B cell (primary cell): ENCODE measurements around the gene SYMPK. TPM values are rescaled to one million over a fixed set of nuclear protein-coding genes. Genes with fewer than 3 reads are reported as not detected.

Experiments
- ATAC-seq: fragments of 200-7000 bp; cut with Tn5 transposase; one replicate; pipeline ENCODE4 v1.10.0; 2021; ENCODE audit warnings: low read depth, mild to moderate bottlenecking, moderate number of reproducible peaks, moderate library complexity
- CTCF ChIA-PET: fragments of 350-600 bp; sonication (Branson Sonifier 250); formaldehyde crosslinking; loops from one replicate; lab custom pipeline; 2021; ENCODE audit warnings: antibody characterized with exemption, inconsistent platforms; lab: Charles Lee
- POLR2A ChIA-PET: fragments of 350-600 bp; sonication (Branson Sonifier 250); formaldehyde crosslinking; loops from one replicate; lab custom pipeline; 2021; ENCODE audit warnings: antibody characterized with exemption; lab: Charles Lee
- DNase-seq: peaks from one replicate; pipeline ENCODE4 v3.0.0; 2013
- H2AFZ ChIP-seq: 2 replicates; pipeline ENCODE4 v1.6.1; 2012; ENCODE audit warnings: mild to moderate bottlenecking, low read depth, low read length; ENCODE audit not compliant: insufficient read depth, poor library complexity, severe bottlenecking
- H3K27ac ChIP-seq, 2 donors: 1 replicate in 1 of 2; 2 replicates in 1 of 2; pipeline ENCODE4 v1.5.1; 2012 to 2013; ENCODE audit warnings: low read length in 2 of 2, mild to moderate bottlenecking in 2 of 2, moderate library complexity in 1 of 2
- H3K27me3 ChIP-seq, 4 experiments: fragments of 200-600 bp in 1 of 4; sonication (generic) in 1 of 4; replicated peaks in 1 of 4; 1 replicate in 2 of 4; 2 replicates in 2 of 4; pipeline versions ENCODE4 v1.6.1 to v1.7.0; 2013 to 2016; ENCODE audit warnings: low read length in 3 of 4, mild to moderate bottlenecking in 2 of 4, mixed read lengths in 1 of 4, moderate library complexity in 1 of 4; ENCODE audit not compliant: insufficient read depth in 4 of 4, control insufficient read depth in 3 of 4; ENCODE audit errors: control extremely low read depth in 1 of 4
- H3K36me3 ChIP-seq, 2 experiments: replicated peaks in 1 of 2; 1 replicate in 1 of 2; 2 replicates in 1 of 2; pipeline versions ENCODE4 v1.6.1 to v1.7.1; 2013; ENCODE audit warnings: low read length in 1 of 2; ENCODE audit not compliant: insufficient read depth in 2 of 2, control insufficient read depth in 1 of 2; ENCODE audit errors: control extremely low read depth in 1 of 2, extremely low read depth in 1 of 2
- H3K4me1 ChIP-seq, 2 donors: fragments of 200-600 bp in 1 of 2; sonication (generic) in 1 of 2; 1 replicate in 1 of 2; 2 replicates in 1 of 2; pipeline versions ENCODE4 v1.5.1 to v1.6.1; 2013 to 2017; ENCODE audit warnings: low read length in 2 of 2; ENCODE audit not compliant: control insufficient read depth in 2 of 2, insufficient read depth in 2 of 2
- H3K4me2 ChIP-seq: replicated peaks from 2 replicates; pipeline ENCODE3; 2012; ENCODE audit warnings: mild to moderate bottlenecking, low read depth, low read length; ENCODE audit not compliant: poor library complexity, severe bottlenecking
- H3K4me3 ChIP-seq, 5 experiments: fragments of 200-600 bp in 1 of 5; sonication (generic) in 1 of 5; 1 replicate in 3 of 5; 2 replicates in 2 of 5; pipeline versions ENCODE4 v1.5.1 to v1.7.0; 2011 to 2016; ENCODE audit warnings: low read length in 4 of 5, mild to moderate bottlenecking in 4 of 5, low read depth in 2 of 5, control low read depth in 1 of 5, moderate library complexity in 1 of 5; ENCODE audit not compliant: insufficient read depth in 1 of 5; ENCODE audit errors: control extremely low read depth in 1 of 5, extremely low read depth in 1 of 5
- H3K79me2 ChIP-seq: fragments of 200-600 bp; sonication (generic); one replicate; pipeline ENCODE4 v1.6.0; 2016; ENCODE audit warnings: low read length; ENCODE audit not compliant: control insufficient read depth, insufficient read depth
- H3K9ac ChIP-seq: fragments of 200-600 bp; sonication (generic); 2 replicates; pipeline ENCODE4 v1.6.1; 2017; ENCODE audit warnings: mild to moderate bottlenecking, low read length, moderate library complexity
- H3K9me3 ChIP-seq, 3 donors: one replicate each; pipeline versions ENCODE4 v1.6.1 to v1.7.1; 2013; ENCODE audit warnings: low read length in 2 of 3; ENCODE audit not compliant: control insufficient read depth in 2 of 3, insufficient read depth in 1 of 3; ENCODE audit errors: control extremely low read depth in 1 of 3
- H4K20me1 ChIP-seq: 2 replicates; pipeline ENCODE4 v1.6.0; 2012; ENCODE audit warnings: mild to moderate bottlenecking, low read length; ENCODE audit not compliant: insufficient read depth, control insufficient read depth, poor library complexity, severe bottlenecking
- H3K27ac Mint-ChIP-seq: one replicate; pipeline ENCODE4 v1.8.0; 2021; ENCODE audit warnings: mixed read lengths
- H3K27me3 Mint-ChIP-seq: one replicate; pipeline ENCODE4 v1.8.0; 2021; ENCODE audit warnings: mixed read lengths
- H3K4me1 Mint-ChIP-seq: one replicate; pipeline ENCODE4 v1.8.0; 2021; ENCODE audit warnings: mixed read lengths
- H3K4me3 Mint-ChIP-seq: one replicate; pipeline ENCODE4 v1.8.0; 2021; ENCODE audit warnings: mixed read lengths
- H3K9me3 Mint-ChIP-seq: one replicate; pipeline ENCODE4 v1.8.0; 2022; ENCODE audit warnings: mixed read lengths; ENCODE audit not compliant: insufficient read depth
- CTCF ChIP-seq: fragments of 200-600 bp; IDR thresholded peaks from one replicate; pipeline ENCODE4 v1.8.0; 2022; ENCODE audit warnings: antibody characterized with exemption, mild to moderate bottlenecking
- EZH2 ChIP-seq: IDR thresholded peaks from 2 replicates; pipeline ENCODE4 v1.6.1; 2012; ENCODE audit warnings: borderline replicate concordance, low read depth, mild to moderate bottlenecking, moderate library complexity, low read length; ENCODE audit not compliant: insufficient read depth, poor library complexity, severe bottlenecking
- WGBS: methylation state at CpG from one replicate; pipeline ENCODE4 v1.1.5; 2013; ENCODE audit warnings: missing lambda C conversion rate; ENCODE audit not compliant: insufficient coverage; 5-methylcytosine and 5-hydroxymethylcytosine counted together
- intact Hi-C: fragments of 100-400 bp; cut with micrococcal nuclease; formaldehyde crosslinking; loops from one replicate; pipeline ENCODE4 v1.10.0; 2022
- polyA minus RNA-seq: library from RNA; depleted of rRNA, polyadenylated mRNA; stranded (reverse); fragments of >200 nt; gene quantifications from 2 replicates; pipeline ENCODE4 v1.2.3, GENCODE V29; 2012
- polyA plus RNA-seq: library from polyadenylated mRNA; depleted of rRNA; stranded (reverse); fragments of >200 nt; gene quantifications from 2 replicates; pipeline ENCODE4 v1.2.3, GENCODE V29; 2012
- total RNA-seq, 2 donors: library from RNA; stranded (reverse); fragments of 120-200 nt in 1 of 2; gene quantifications; 1 replicate in 1 of 2; 2 replicates in 1 of 2; pipeline versions ENCODE4 v1.2.3 to v1.2.4, GENCODE V29; 2013 to 2022

Gene SYMPK
- total RNA-seq (131 and 138 TPM in 2 replicates), polyA plus RNA-seq (107 and 119 TPM in 2 replicates), polyA minus RNA-seq (93.5 and 122 TPM in 2 replicates)
- 37.6 TPM for total RNA-seq (2013)

GRCh38 chr19:45862564-45863334, at the start of gene SYMPK:
SYMPK (minus strand) TSS chr19:45863147; CDS start chr19:45854495, 8,652 bp downstream.
- Mint-ChIP-seq H3K4me3 (peak within 1 kb of the TSS; percentile 91), H3K4me1 (peaks cover 34% of the 10 kb centered on the region), H3K27ac (peak within 1 kb of the TSS; percentile 98), H3K9me3 (no peaks in the 10 kb centered on the region), H3K27me3 (peaks cover 10% of the 10 kb centered on the region)
- peaks cover 0 to 14% (median 6%) of the 10 kb centered on the region in 4 experiments for H3K27me3 ChIP-seq
- peak within 1 kb of the TSS; percentile 93 to 95 for H3K27ac ChIP-seq
- ATAC-seq = peak; percentile 95
- H4K20me1 ChIP-seq = peaks cover 14% of the 10 kb centered on the region
- peaks cover 0 to 23% of the 10 kb centered on the region in 2 experiments for H3K36me3 ChIP-seq
- DNase-seq = peak; percentile 98
- ChIA-PET POLR2A (interaction anchor here (0.6 to 2.0 kb wide), 8 partner anchors 22 to 170 kb away, joined by 3 to 9 read pairs (median 5); partner anchors contain the start of genes IRF2BP1, MYPOP, QPCTL and SIX5), CTCF (interaction anchor here (1.0 to 3.0 kb wide), 7 partner anchors 17 to 171 kb away, joined by 3 to 24 read pairs (median 8); partner anchors contain the start of genes IRF2BP1, MYPOP, SIX5 and SNRPD2)
- H3K9ac ChIP-seq = peak within 1 kb of the TSS; percentile 77
- WGBS = under 1% methylated on average over 65 of the region's 65 CpGs
- peaks cover 45% of the 10 kb centered on the region for H3K79me2 ChIP-seq
- intact Hi-C loops = loop anchor here (1.0 to 2.0 kb wide), 10 partner anchors 24 to 988 kb away; partner anchors contain the start of genes AP2S1, CCDC61, DMWD and FBXO46
- peak within 1 kb of the TSS; percentile 86 for H2AFZ ChIP-seq
- H3K4me3 ChIP-seq = peak within 1 kb of the TSS; percentile 66 to 87 (median 83)
- TF ChIP-seq EZH2 = no peak
- no peak for TF ChIP-seq CTCF
- peak within 1 kb of the TSS; percentile 95 for H3K4me2 ChIP-seq
- peaks cover 0 to 4% (median 0%) of the 10 kb centered on the region in 3 donors for H3K9me3 ChIP-seq
- H3K4me1 ChIP-seq = peaks cover 27 to 33% of the 10 kb centered on the region in 2 donors

DNA sequence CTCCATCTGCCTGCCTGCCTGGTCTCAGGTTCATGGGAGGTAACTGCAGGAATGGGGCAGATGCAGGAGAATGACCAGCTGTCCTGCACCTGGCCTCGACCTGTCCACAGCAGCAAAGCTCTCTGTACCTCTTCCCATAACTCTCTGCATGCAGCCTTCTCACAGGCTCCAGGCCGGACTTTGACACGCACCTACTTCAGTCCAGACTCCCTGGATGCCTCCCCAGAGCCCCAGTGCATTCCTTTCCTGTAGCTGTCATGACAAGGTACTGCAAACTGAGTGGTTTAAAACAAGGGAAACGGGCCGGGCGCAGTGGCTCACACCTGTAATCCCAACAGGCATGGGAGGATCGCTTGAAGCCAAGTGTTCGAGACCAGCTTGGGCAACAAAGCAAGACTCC, 48.3 kb upstream of the SYMPK start:
- Mint-ChIP-seq H3K27ac (no peak overlapping the region), H3K4me3 (no peak overlapping the region), H3K9me3 (no peaks in the 10 kb centered on the region), H3K27me3 (peaks cover 34% of the 10 kb centered on the region), H3K4me1 (no peaks in the 10 kb centered on the region)
- Histone ChIP-seq H3K36me3 (no peaks in the 10 kb centered on the region), H2AFZ (no peak overlapping the region), H3K79me2 (no peaks in the 10 kb centered on the region), H3K27ac (no peak overlapping the region), H4K20me1 (no peaks in the 10 kb centered on the region), H3K4me2 (no peak overlapping the region), H3K27me3 (peaks cover 0 to 22% (median 2%) of the 10 kb centered on the region in 4 experiments), H3K4me1 (no peaks in the 10 kb centered on the region), H3K4me3 (no peak overlapping the region), H3K9me3 (no peaks in the 10 kb centered on the region), H3K9ac (no peak overlapping the region)
- ChIA-PET CTCF (no interaction called here), POLR2A (no interaction called here)
- TF ChIP-seq CTCF = no peak
- TF ChIP-seq EZH2 = no peak
- intact Hi-C loops = no loop called here
- ATAC-seq (no peak), DNase-seq (no peak)
- 77% methylated on average over 8 of the region's 8 CpGs for WGBS
